NK-92 (cell line): ENCODE results near the gene LMTK2.
"Not testable (repeated sequence)": the region's sequence is repeated elsewhere in the genome, so short reads cannot be mapped to it uniquely, and the experiment has no call there.

ENCODE experiments used
- DNase-seq: peaks from one replicate; lab custom pipeline; 2025; ENCODE audit not compliant: unreplicated experiment; lab: John Stamatoyannopoulos, UW

Gene LMTK2

GRCh38 chr7:98102170-98102569, 4.5 kb upstream of the LMTK2 start:
- DNase-seq, result no peak

DNA sequence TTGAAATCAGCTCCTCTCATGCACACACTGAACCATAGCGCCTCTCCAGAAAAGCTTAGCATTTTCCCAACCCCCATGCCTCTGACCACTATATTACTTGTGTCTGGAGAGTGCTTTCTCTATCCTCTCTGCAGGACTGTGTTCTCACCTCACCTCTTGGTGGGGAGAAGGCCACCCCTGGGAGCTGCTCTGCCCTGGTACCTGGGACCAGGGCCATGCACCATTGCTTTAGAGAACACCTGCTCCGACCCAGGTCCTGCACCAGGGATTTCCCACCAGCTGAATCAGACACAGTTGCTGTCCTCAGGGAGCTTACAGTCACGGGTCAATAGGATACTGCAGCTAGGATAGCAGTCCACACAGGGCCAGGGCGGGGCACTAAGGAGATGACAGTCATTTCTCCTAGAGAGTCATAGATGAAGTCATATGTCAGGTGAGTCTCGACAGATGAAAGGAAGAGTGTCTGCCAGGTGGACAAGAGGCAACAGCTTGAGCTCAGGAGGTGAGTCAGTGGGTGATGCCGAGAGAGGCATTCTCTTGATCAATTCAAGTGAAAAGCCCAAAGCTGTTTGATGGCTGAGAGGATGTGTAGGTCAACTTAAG, 619 bp upstream of the LMTK2 start:
- DNase-seq, result no peak

DNA sequence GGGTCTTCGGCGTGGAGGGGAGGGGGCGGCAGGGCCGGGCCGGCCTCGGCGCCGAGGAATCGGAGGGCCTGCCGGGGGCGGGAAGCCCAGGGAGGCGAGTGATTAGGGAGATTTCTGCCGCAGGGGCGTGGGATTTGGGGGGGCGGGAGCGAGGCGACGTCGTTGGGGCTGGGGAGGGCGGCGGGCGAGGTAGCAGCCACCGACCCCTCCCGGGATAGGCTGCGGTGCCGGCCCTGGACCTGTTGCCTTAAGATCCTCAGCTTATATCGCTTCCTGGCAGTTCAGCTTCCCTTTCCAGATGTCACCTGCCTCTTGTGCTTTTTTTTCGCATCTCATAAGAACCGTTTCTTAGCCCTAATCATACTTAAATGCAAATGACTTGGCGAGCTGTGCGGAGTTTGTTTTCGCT, 655 bp downstream of the LMTK2 start:
- DNase-seq, result no peak

- DNase-seq, result no peak
Observed at GRCh38 chr7:98110249-98111022, 3.8 kb downstream of the LMTK2 start.

DNA sequence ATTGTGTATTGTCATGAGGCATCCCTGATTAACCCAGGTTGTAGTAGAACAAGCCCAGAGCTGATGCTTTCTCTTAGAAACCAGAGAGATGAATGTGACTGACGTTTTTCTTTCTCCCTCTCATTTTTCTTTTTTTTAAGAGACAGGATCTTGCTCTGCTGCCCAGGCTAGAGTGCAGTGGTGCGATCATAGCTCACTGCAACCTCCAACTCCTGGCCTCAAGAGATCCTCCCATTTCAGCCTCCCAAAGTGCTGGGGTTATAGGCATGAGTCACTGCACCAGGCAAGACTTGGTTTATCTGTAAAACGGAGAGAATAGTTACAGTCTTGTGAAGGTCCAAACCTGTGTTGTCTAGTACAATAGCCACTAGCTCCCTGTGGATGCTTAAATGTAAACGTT, 5.4 kb downstream of the LMTK2 start:
- DNase-seq, result no peak

GRCh38 chr7:98115746-98116525, 9.3 kb downstream of the LMTK2 start:
- no peak for DNase-seq

DNA sequence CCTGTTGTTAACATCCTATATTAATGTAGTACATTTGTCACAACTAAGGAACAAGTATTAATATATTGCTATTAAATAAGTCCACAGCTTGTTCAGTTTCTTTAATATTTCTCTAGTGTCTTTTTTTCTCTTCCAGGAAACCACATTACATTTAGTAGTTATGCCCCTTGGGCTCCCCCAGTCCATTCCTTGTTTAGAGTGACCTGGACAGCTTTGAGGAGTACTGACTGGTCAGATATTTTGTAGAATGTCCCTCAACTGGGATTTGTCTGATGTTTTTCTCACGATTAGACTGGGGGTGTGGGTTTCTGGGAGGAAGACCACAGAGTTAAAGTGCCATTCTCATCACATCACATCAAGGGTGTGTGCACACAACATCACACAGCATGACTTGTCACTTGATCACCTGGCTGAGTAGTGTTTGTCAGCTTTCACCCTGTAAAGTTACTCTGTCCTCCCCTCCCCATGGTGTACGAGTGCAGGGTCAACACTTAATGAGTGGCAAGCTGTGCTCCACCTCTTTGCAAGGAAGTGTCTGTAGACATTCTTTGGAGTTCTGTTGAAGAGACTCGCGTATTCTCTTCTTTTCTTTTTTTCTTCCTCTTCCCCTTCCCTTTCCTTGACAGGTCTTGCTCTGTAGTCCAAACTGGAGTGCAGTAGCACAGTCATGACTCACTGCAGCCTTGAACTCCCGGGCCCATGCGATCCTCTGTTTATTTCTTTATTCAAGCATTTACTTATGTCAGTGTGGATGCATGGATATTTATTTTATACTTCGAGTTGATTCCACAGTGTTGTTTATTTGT, 10.2 kb downstream of the LMTK2 start:
- no peak for DNase-seq

- DNase-seq, result no peak
Observed at GRCh38 chr7:98119256-98119918, 12.7 kb downstream of the LMTK2 start.

DNA sequence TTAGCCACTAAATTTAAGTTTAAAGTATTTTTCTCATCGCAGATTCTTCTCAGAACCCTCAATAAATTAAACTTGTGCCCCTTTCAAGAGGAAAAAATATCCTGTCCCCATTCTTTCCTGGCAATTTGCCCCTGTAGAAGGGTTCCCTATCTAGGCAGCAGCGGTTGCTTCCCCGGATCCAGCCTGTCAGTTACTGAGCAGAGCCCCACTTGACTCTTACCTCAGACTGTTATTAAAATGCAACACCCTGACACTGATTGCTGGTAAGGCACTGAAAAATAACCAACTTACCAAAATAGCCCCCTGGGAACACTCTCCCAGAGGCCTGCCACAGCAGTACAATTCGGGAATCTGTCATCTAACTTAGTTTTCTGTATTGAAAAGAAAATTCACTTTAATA, 13.9 kb downstream of the LMTK2 start:
- DNase-seq, result no peak

- not testable (repeated sequence) for DNase-seq
Observed at GRCh38 chr7:98121388-98121787, 14.7 kb downstream of the LMTK2 start.

GRCh38 chr7:98123365-98123696, 16.7 kb downstream of the LMTK2 start:
- no peak for DNase-seq

- no peak for DNase-seq
Observed at GRCh38 chr7:98125759-98126158, 19.1 kb downstream of the LMTK2 start.

DNA sequence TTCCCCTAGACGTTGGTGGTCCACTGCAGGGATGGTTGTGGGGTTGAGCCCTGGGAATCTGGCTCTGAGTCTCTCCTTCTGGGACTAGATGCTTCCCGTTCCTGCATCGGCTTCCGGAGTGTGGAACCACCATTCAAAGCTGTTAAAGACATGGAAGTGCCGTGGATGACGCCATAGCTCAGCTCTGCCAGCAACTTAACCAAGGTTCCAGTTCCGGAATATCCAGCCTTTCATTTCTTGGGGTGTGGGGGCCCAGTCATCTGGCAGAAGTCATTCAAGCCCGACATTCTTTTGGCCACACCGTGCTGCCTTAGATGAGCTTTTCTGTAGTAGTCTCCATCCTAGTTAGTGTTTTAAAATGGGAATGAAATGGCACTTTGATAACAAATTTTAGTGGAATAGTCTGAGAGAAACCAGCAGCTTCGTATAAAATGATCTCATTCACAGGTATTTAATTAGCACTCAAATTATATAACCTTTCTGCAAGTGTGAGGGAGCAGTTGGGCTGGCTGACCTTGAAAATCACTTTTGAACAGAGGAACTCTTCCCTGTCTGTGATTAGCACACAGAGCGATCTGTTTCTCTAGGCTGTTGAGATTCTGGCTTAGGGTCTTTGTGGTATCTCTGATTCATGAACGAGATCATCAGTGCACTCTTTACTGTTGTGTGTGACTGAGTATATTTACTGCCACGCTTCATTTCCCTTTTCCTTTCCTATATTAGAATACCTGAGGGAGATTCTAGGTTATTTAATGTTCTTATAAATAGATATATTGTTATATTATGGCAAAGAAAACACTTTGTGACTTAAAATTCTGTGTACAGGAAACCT, 19.9 kb downstream of the LMTK2 start:
- DNase-seq, result no peak

GRCh38 chr7:98128346-98128745, 21.7 kb downstream of the LMTK2 start:
- no peak for DNase-seq

GRCh38 chr7:98130959-98131358, 24.3 kb downstream of the LMTK2 start:
- DNase-seq, result no peak

DNA sequence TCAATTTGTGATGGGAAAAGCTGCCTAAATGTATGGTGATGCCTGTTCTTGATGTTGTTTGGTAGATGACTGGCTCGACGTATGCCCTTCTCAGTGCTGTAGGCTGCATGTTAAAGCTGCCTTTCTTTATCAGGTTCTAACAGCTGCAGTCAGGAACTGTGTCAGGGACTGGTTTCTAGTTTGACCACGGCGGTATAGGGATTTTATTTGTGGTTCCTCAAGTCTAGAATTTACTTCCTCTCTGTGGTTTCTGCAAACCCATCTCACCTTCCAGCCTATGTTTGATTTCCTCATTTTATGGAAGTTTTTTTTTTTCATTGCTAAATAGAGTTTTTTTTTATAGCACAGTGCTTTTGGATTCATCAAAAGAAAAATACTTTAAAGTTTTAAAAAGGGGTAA, 26.5 kb downstream of the LMTK2 start:
- no peak for DNase-seq

GRCh38 chr7:98133621-98134303, 27.1 kb downstream of the LMTK2 start:
- DNase-seq, result no peak

GRCh38 chr7:98134420-98135228, 28.0 kb downstream of the LMTK2 start:
- no peak for DNase-seq

DNA sequence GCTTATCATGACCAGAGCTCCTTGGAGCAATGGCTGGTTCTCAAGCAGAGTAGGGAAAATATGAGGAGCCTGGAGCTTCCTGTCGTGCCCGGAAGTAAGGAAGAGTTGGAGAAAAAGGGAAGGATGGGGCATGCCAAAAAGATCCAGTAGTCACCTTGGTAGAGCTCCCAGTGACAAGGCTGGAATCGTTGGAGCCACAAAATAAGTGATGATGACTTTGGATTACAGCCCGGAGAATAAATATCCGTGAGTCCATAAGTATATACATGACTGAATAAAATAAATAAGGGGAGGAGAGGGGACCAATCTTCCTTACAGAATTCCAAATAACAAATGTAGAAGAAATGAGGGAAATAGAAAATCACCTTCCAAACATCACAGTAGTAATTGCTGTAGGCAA, 29.3 kb downstream of the LMTK2 start:
- DNase-seq, result no peak
